CD8-positive, alpha-beta memory T cell (primary cell): Measurements from ENCODE around the gene XIRP1. TPM values are rescaled to one million over a fixed set of nuclear protein-coding genes. Genes with fewer than 3 reads are reported as not detected.

ENCODE experiments used
- CTCF ChIA-PET: fragments of 350-600 bp; sonication (Branson Sonifier 250); formaldehyde crosslinking; loops from one replicate; lab custom pipeline; 2021; ENCODE audit warnings: antibody characterized with exemption; lab: Charles Lee
- POLR2A ChIA-PET: fragments of 350-600 bp; sonication (Branson Sonifier 250); formaldehyde crosslinking; loops from one replicate; lab custom pipeline; 2021; ENCODE audit warnings: antibody characterized with exemption; lab: Charles Lee
- DNase-seq, 5 donors: peaks; one replicate each; pipeline versions ENCODE4 v3.0.0 to v3.0.0-alpha.2; 2020 to 2022; ENCODE audit warnings: mixed read lengths in 1 of 5
- H3K27ac ChIP-seq: one replicate; pipeline ENCODE4 v1.7.0; 2013; ENCODE audit warnings: low read depth, mild to moderate bottlenecking, low read length, moderate library complexity
- H3K27me3 ChIP-seq: 2 replicates; pipeline ENCODE4 v1.7.0; 2013; ENCODE audit warnings: low read length, mild to moderate bottlenecking; ENCODE audit not compliant: insufficient read depth, poor library complexity, severe bottlenecking
- H3K36me3 ChIP-seq: 2 replicates; pipeline ENCODE4 v1.7.0; 2013; ENCODE audit warnings: mild to moderate bottlenecking, low read length, moderate library complexity; ENCODE audit not compliant: insufficient read depth
- H3K4me1 ChIP-seq: 2 replicates; pipeline ENCODE4 v1.7.0; 2013; ENCODE audit warnings: mild to moderate bottlenecking, low read length, moderate library complexity; ENCODE audit not compliant: insufficient read depth
- H3K4me3 ChIP-seq: 2 replicates; pipeline ENCODE4 v1.7.0; 2013; ENCODE audit warnings: mild to moderate bottlenecking, low read length
- H3K9me3 ChIP-seq: 2 replicates; pipeline ENCODE4 v1.7.0; 2013; ENCODE audit warnings: mild to moderate bottlenecking, low read length
- H3K27ac Mint-ChIP-seq, 8 donors: one replicate each; pipeline ENCODE4 v1.8.0; 2020 to 2021; ENCODE audit warnings: mixed read lengths in 8 of 8, mild to moderate bottlenecking in 6 of 8, inconsistent platforms in 3 of 8, moderate library complexity in 3 of 8
- H3K27me3 Mint-ChIP-seq, 2 donors: one replicate each; pipeline ENCODE4 v1.8.0; 2020 to 2021; ENCODE audit warnings: mixed read lengths in 2 of 2, mild to moderate bottlenecking in 1 of 2, moderate library complexity in 1 of 2
- H3K36me3 Mint-ChIP-seq, 3 donors: one replicate each; pipeline ENCODE4 v1.8.0; 2020 to 2021; ENCODE audit warnings: mixed read lengths in 3 of 3, inconsistent platforms in 1 of 3, mild to moderate bottlenecking in 1 of 3
- H3K4me1 Mint-ChIP-seq, 3 donors: one replicate each; pipeline ENCODE4 v1.8.0; 2020 to 2021; ENCODE audit warnings: mixed read lengths in 3 of 3, inconsistent platforms in 1 of 3, mild to moderate bottlenecking in 1 of 3
- H3K4me3 Mint-ChIP-seq, 7 donors: one replicate each; pipeline ENCODE4 v1.8.0; 2020 to 2021; ENCODE audit warnings: mixed read lengths in 7 of 7, mild to moderate bottlenecking in 6 of 7, moderate library complexity in 4 of 7, inconsistent platforms in 2 of 7
- H3K9me3 Mint-ChIP-seq, 5 donors: one replicate each; pipeline ENCODE4 v1.8.0; 2020 to 2022; ENCODE audit warnings: mixed read lengths in 5 of 5, mild to moderate bottlenecking in 3 of 5, moderate library complexity in 2 of 5, inconsistent platforms in 1 of 5
- polyA plus RNA-seq: library from polyadenylated mRNA; unstranded; fragments of 300-500 nt; fragmentation: Illumina TruSeq; gene quantifications from one replicate; pipeline ENCODE4 v1.2.3, GENCODE V29; 2021
- total RNA-seq, 2 experiments: library from RNA; stranded (reverse); gene quantifications; one replicate each; pipeline ENCODE4 v1.2.3, GENCODE V29; 2021

The XIRP1 gene
- total and polyA plus RNA-seq, 3 experiments from 2014 or later: 4.1 to 5.3 TPM; not detected in 1

DNA sequence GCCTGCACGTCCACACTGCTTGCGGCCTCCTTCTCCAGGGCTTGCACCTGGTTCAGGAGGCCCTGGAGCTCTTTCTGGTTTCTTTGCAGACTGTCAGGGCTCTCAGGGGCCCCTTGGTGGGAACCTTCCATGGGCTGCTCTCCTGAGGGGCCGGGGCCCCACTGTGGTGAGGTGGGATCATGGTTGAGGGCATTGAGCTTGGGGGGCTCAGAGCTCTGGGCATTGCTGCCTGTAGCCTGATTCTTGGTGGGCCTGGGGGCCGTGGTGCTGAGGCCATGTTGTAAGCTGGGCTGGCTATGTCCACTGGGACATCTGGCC, 7.5 kb downstream of the XIRP1 start:
- Mint-ChIP-seq H3K4me3 (no peak overlapping the region), H3K27ac (peak overlapping the region in 1 of 8 donors; percentile 83), H3K27me3 (no peaks in the 10 kb centered on the region), H3K36me3 (no peaks in the 10 kb centered on the region), H3K4me1 (peaks cover 16 to 18% (median 18%) of the 10 kb centered on the region in 3 donors), H3K9me3 (no peaks in the 10 kb centered on the region)
- Histone ChIP-seq H3K9me3 (no peaks in the 10 kb centered on the region), H3K4me3 (no peak overlapping the region), H3K27ac (no peak overlapping the region), H3K36me3 (no peaks in the 10 kb centered on the region), H3K27me3 (no peaks in the 10 kb centered on the region), H3K4me1 (peaks cover 12% of the 10 kb centered on the region)
- DNase-seq: no peak
- CTCF ChIA-PET: interaction anchor here (0.9 to 1.8 kb wide), 5 partner anchors 58 to 107 kb away, joined by 3 to 11 read pairs (median 3); no protein-coding TSS in a partner anchor
- POLR2A ChIA-PET: no interaction called here

GRCh38 chr3:39184081-39184967, 8.1 kb downstream of the XIRP1 start:
- Histone ChIP-seq H3K27ac (no peak overlapping the region), H3K9me3 (no peaks in the 10 kb centered on the region), H3K27me3 (no peaks in the 10 kb centered on the region), H3K4me3 (no peak overlapping the region), H3K36me3 (no peaks in the 10 kb centered on the region), H3K4me1 (peaks cover 18% of the 10 kb centered on the region)
- no peaks in the 10 kb centered on the region for H3K9me3 Mint-ChIP-seq
- H3K27me3 Mint-ChIP-seq: no peaks in the 10 kb centered on the region
- ChIA-PET CTCF (interaction anchor here (0.6 to 1.8 kb wide), 5 partner anchors 58 to 108 kb away, joined by 3 to 11 read pairs (median 3); no protein-coding TSS in a partner anchor), POLR2A (no interaction called here)
- H3K36me3 Mint-ChIP-seq: no peaks in the 10 kb centered on the region
- no peak overlapping the region for H3K4me3 Mint-ChIP-seq
- peak overlapping the region in 4 of 8 donors; percentile 22 to 70 (median 34) for H3K27ac Mint-ChIP-seq
- peaks cover 19 to 20% (median 19%) of the 10 kb centered on the region in 3 donors for H3K4me1 Mint-ChIP-seq
- no peak for DNase-seq

GRCh38 chr3:39183211-39184080, 8.9 kb downstream of the XIRP1 start:
- no peak overlapping the region for H3K4me3 Mint-ChIP-seq
- no peak overlapping the region for H3K4me3 ChIP-seq
- H3K27ac ChIP-seq: no peak overlapping the region
- no peaks in the 10 kb centered on the region for H3K27me3 ChIP-seq
- H3K4me1 ChIP-seq: peaks cover 27% of the 10 kb centered on the region
- H3K36me3 Mint-ChIP-seq: no peaks in the 10 kb centered on the region
- H3K4me1 Mint-ChIP-seq: peaks cover 27% of the 10 kb centered on the region in 3 donors
- DNase-seq: no peak
- no peaks in the 10 kb centered on the region for H3K9me3 ChIP-seq
- ChIA-PET CTCF (interaction anchor here (0.8 kb wide), 1 partner anchor 105 kb away, joined by 3 read pairs; no protein-coding TSS in a partner anchor), POLR2A (no interaction called here)
- no peaks in the 10 kb centered on the region for H3K27me3 Mint-ChIP-seq
- no peaks in the 10 kb centered on the region for H3K9me3 Mint-ChIP-seq
- no peaks in the 10 kb centered on the region for H3K36me3 ChIP-seq
- peak overlapping the region in 5 of 8 donors; percentile 19 to 76 (median 74) for H3K27ac Mint-ChIP-seq

- peaks cover 0 to 2% (median 0%) of the 10 kb centered on the region in 5 donors for H3K9me3 Mint-ChIP-seq
- no peaks in the 10 kb centered on the region for H3K27me3 ChIP-seq
- ChIA-PET CTCF (interaction anchor here (0.7 kb wide), 1 partner anchor 106 kb away, joined by 3 read pairs; no protein-coding TSS in a partner anchor), POLR2A (no interaction called here)
- peak overlapping the region; percentile 42 for H3K4me3 ChIP-seq
- H3K27ac ChIP-seq: no peak overlapping the region
- H3K27ac Mint-ChIP-seq: peak overlapping the region; percentile 60 to 96 (median 90)
- H3K4me3 Mint-ChIP-seq: peak overlapping the region; percentile 61 to 75 (median 66)
- peaks cover 34 to 37% (median 36%) of the 10 kb centered on the region in 3 donors for H3K4me1 Mint-ChIP-seq
- no peak for DNase-seq
- no peaks in the 10 kb centered on the region for H3K36me3 Mint-ChIP-seq
- H3K36me3 ChIP-seq: no peaks in the 10 kb centered on the region
- peaks cover 32% of the 10 kb centered on the region for H3K4me1 ChIP-seq
- no peaks in the 10 kb centered on the region for H3K9me3 ChIP-seq
- H3K27me3 Mint-ChIP-seq: no peaks in the 10 kb centered on the region
These were observed 10.7 kb downstream of the XIRP1 start for GRCh38 chr3:39181408-39182335.

DNA sequence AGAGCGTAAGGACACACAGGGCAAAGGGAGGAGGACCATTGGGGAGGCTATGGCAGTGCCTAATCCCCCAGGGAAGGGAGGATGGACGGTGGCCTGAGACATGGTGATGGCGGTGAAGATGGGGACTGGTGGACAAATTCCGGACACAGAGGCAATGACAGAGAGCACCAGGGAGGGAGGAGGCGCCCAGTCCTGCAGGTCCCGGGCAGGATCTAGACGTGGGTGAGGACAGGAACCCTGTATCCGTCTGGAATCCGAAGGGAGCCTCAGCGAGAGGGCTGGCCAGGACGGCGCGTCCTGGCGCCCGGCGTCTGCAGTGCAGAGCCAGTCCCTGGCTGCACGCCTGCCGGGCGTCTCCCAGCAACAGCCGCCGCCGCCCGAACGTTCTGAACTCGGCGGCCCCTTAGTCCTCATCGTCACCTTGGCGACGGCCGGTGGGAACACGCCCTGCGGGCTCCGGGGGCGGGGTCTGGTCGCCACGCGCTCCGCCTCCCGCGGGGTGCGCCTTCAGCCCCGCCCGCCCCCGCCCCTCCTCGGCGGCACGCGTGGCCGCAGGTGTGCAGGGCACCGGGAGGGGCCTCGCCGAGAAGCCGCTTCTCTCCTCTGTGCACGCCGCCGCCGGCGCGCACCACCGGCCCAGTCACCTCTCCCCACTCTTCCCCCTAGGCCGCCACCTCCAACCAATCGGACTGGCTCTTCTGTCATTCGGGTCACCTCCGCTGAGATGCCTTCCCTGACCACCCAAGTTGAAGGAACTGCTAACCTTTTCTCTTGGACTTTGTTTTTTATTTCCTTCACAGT, 11.6 kb downstream of the XIRP1 start:
- Histone ChIP-seq H3K27ac (peak overlapping the region; percentile 57), H3K9me3 (no peaks in the 10 kb centered on the region), H3K36me3 (no peaks in the 10 kb centered on the region), H3K4me1 (peaks cover 32% of the 10 kb centered on the region), H3K4me3 (peak overlapping the region; percentile 48), H3K27me3 (no peaks in the 10 kb centered on the region)
- peaks cover 36 to 37% (median 36%) of the 10 kb centered on the region in 3 donors for H3K4me1 Mint-ChIP-seq
- peak overlapping the region; percentile 74 to 98 (median 96) for H3K27ac Mint-ChIP-seq
- no peaks in the 10 kb centered on the region for H3K36me3 Mint-ChIP-seq
- ChIA-PET POLR2A (no interaction called here), CTCF (interaction anchor here (0.7 to 1.6 kb wide), 3 partner anchors 72 to 108 kb away, joined by 3 to 6 read pairs (median 3); no protein-coding TSS in a partner anchor)
- H3K4me3 Mint-ChIP-seq: peak overlapping the region; percentile 70 to 87 (median 79)
- DNase-seq: peak; percentile 84 to 93 (median 91)
- no peaks in the 10 kb centered on the region for H3K27me3 Mint-ChIP-seq
- H3K9me3 Mint-ChIP-seq: peaks cover 0 to 2% (median 0%) of the 10 kb centered on the region in 5 donors

DNA sequence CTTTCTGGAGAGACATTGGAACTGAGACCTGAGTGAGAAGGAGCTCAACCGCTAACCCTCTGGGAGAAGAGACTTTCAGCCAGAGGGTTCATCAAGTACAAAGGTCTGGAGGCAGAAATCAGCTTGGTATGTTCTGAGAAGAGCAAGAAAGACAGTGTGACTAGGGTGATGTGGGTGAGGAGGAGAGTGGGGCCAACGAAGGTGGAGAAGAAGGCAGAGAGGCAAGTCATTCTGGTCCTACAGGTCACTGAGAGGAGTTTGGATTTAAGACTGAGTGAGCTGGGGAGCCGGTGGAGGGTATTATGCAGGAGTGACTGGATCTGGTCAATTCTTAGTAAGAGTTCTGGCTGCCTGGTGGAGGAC, 12.2 kb downstream of the XIRP1 start:
- no peak for DNase-seq
- peaks cover 36 to 37% (median 36%) of the 10 kb centered on the region in 3 donors for H3K4me1 Mint-ChIP-seq
- Histone ChIP-seq H3K4me3 (peak overlapping the region; percentile 48), H3K27me3 (no peaks in the 10 kb centered on the region), H3K9me3 (no peaks in the 10 kb centered on the region), H3K36me3 (no peaks in the 10 kb centered on the region), H3K4me1 (peaks cover 32% of the 10 kb centered on the region), H3K27ac (peak overlapping the region; percentile 57)
- H3K27ac Mint-ChIP-seq: peak overlapping the region; percentile 55 to 98 (median 95)
- ChIA-PET CTCF (interaction anchor here (1.2 to 2.5 kb wide), 3 partner anchors 11 to 108 kb away, joined by 3 to 6 read pairs (median 6); no protein-coding TSS in a partner anchor), POLR2A (no interaction called here)
- H3K9me3 Mint-ChIP-seq: peaks cover 0 to 2% (median 0%) of the 10 kb centered on the region in 5 donors
- no peaks in the 10 kb centered on the region for H3K27me3 Mint-ChIP-seq
- H3K36me3 Mint-ChIP-seq: no peaks in the 10 kb centered on the region
- peak overlapping the region; percentile 70 to 87 (median 79) for H3K4me3 Mint-ChIP-seq
